ENCODE measurements around the gene OR12D2.

DNA sequence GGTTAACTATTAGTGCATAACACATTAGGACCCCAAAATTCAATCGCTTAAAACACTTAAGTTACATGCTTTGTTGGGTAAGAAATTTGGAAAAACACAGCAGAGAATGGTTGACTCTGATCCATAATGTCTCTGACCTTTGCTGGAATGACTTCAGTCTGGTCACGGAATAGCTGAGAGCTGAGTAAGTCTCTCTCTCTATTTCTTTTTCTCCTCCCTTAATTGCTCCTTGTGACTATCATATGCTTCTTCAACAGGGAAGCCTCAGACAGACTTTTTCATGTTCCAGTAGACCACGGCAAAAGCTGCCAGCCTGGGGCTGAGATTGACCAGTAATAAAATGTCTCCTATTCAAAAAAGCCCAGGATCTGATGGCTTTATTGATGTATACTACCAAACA, 24.1 kb downstream of the OR12D2 start:
- TF ChIP-seq EZH2 (IDR thresholded peaks at IDR 0.05; ENCODE audit: insufficient read depth, poor library complexity, severe bottlenecking) (no peak), EZH2phosphoT487 (IDR thresholded peaks at IDR 0.05; ENCODE audit: insufficient read depth, low read depth) (no peak)
